GM10266 (cell line): Measurements from ENCODE around the gene MYOZ1.
"Not testable (repeated sequence)": the region's sequence is repeated elsewhere in the genome, so short reads cannot be mapped to it uniquely, and the experiment has no call there.

ENCODE experiments used
- DNase-seq: peaks from one replicate; pipeline ENCODE4 v3.0.0; 2012; ENCODE audit errors: extremely low spot score
- CTCF ChIP-seq: IDR thresholded peaks from 2 replicates; pipeline ENCODE4 v1.5.1; 2012; ENCODE audit warnings: mild to moderate bottlenecking, low read depth; ENCODE audit not compliant: control insufficient read depth, insufficient read depth; ENCODE audit errors: missing control alignments

The MYOZ1 gene

DNA sequence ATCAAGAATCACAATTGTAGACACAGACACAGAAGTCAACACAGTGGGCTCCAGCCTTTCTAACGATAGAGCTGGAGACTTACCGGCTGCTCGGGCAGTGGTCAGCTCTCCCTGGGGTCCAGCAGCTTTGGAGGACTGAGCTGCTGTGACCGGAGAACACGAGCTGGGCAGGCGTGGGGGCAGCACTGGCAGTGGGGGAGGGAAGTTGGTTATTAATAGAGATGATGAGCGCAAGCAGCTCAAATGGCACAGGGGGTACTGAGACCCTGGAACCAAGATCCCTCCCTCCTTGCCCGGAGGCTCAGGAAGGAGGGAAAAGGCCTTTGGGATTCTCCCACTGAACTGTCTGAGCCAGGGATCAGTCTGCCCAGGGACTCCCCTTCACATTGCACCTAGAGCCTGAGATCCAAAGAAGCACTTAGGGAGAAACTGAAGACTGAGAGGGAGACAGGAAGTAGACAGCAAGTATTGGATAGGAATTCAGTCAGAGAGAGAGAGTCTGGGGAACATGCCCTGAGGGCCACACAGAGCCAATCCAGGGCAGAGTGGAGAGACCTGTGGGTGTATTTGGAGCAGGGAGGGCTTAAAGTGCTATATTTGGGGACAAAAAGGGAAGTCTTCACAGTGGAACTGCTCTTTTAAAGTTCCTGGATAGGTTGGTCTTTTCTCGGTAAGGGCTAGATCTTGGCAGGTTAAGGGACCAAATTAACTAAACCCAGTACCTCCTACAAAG, at the start of gene MYOZ1:
Gene MYOZ1 (minus strand): TSS at position 147 of the 733 bp plus-strand sequence. CDS start 1,457 bp downstream, outside the sequence.
- DNase-seq: no peak
- TF ChIP-seq CTCF: no peak

- not testable (repeated sequence) for DNase-seq
Measured at GRCh38 chr10:73690755-73691154, 49.5 kb upstream of the MYOZ1 start.

- DNase-seq: not testable (repeated sequence)
Measured at GRCh38 chr10:73689596-73689995, 48.3 kb upstream of the MYOZ1 start.

- not testable (repeated sequence) for DNase-seq
Measured at GRCh38 chr10:73687641-73688040, 46.4 kb upstream of the MYOZ1 start.

GRCh38 chr10:73674546-73674945, 33.3 kb upstream of the MYOZ1 start:
- DNase-seq: not testable (repeated sequence)

- DNase-seq: not testable (repeated sequence)
Measured at GRCh38 chr10:73668378-73668777, 27.1 kb upstream of the MYOZ1 start.

DNA sequence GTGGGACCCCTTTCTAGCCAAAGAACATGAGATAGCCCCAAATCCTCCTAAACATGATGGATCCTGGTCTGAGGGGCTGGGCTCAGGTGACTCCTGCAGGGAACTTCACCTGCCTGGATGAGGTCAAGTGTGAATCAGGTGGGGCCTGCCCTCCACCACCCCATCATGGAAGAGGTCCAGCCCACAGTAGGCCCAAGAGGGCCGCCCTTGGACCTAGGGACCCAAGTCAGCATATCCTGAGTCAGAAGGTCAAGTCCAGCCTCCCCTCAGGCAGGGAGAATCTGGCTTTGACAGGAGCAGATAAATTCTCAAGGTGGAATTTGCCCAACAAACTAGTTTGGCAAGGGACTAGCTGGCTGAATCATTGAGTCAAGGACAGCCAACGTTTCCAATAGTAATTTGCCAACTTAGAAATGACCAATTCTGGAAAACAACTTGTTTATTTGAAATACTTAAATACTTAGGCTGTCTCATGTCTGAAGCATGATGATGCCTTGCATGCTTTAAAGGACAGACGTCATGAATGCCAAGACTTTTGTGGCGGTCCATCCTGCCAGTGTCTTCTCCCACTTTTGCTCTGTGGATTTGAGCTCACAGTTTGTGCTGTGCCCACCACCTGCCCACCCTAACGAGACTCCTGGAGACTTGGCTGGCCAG, 25.0 kb upstream of the MYOZ1 start:
- DNase-seq: not testable (repeated sequence)

DNA sequence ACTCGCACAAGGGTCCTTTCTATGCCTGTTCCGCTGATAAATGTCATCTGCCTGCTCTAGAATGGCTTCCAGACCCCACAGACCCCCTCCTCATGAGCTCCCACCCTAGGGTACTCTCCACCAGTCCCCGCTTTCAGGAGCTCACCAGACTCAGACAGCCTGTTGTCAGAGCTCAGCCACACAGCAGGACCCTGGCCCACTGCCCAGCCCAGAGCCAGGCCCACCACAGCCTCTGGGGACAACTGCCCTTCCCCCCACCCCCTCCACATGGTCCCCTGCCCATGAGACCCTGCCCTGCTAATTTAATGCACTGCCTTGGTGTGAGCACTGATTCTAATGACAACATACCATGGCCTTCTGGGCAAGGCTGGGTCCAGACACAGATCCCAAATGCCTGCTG, 24.3 kb upstream of the MYOZ1 start:
- DNase-seq: not testable (repeated sequence)

DNA sequence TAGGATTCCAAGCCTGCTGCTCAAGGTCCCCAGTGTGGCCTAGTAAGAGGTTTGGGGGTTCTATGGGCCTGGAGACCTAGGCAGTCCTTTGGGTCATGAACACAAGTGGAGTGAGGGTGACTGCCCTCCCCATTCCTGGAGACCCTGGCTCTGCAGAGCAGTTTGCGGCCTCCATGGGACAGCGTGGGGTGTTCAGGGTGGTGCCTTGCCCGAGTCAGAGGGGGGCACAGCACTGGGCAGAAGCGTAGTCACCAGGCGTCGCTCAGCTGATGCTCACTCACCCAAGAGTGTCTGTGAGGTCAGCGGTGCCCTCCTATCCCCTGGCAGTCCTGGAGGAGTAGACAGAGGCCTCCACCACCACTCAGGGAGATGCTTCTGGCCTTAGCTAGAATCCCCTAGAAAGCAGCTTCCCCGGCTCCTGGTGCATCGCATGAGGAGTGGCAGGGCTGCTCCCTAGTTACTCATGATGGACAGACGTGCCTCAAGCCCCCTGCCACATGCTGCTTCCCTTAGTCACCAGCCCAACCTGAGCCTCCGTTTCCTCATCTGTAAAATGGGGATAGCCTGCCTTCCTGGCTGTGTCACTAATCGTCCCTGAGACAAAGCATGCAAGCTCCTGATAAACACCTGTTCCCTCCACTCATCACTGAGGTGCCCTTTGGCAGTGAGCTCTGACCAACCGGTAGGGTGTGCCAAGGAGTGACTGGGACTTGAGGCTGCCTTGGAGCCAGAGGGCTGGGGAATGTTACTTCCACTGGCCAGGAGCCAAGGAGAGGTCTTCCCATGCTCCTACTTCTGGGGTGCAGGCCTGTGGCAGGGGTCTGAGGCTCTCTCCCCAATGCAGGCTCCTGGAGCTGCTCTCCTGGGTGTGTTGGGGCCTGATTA, 23.1 kb upstream of the MYOZ1 start:
- not testable (repeated sequence) for DNase-seq

GRCh38 chr10:73663621-73664020, 22.3 kb upstream of the MYOZ1 start:
- DNase-seq: not testable (repeated sequence)

- DNase-seq: not testable (repeated sequence)
Measured at GRCh38 chr10:73662705-73663104, 21.4 kb upstream of the MYOZ1 start.

GRCh38 chr10:73655990-73656298, 14.7 kb upstream of the MYOZ1 start, which contains the start of gene SYNPO2L:
Gene SYNPO2L (minus strand): TSS chr10:73656029. CDS start chr10:73655922, 107 bp downstream.
- no peak for TF ChIP-seq CTCF
- peak; percentile 9 for DNase-seq
